Myocyte (in vitro differentiated cells): ENCODE data around the gene ATXN7. TPM values are rescaled to one million over a fixed set of nuclear protein-coding genes. Genes with fewer than 3 reads are reported as not detected.

ENCODE experiments used
- DNase-seq: peaks from one replicate; pipeline ENCODE4 v3.0.0-alpha.2; 2012; ENCODE audit warnings: low read depth
- total RNA-seq: library from RNA; depleted of rRNA; stranded (reverse); fragments of >200 nt; gene quantifications from 2 replicates; pipeline ENCODE4 v1.2.3, GENCODE V29; 2014

ATXN7 gene
- total RNA-seq, 1 donor from 2014 or later, result 8.7 TPM

DNA sequence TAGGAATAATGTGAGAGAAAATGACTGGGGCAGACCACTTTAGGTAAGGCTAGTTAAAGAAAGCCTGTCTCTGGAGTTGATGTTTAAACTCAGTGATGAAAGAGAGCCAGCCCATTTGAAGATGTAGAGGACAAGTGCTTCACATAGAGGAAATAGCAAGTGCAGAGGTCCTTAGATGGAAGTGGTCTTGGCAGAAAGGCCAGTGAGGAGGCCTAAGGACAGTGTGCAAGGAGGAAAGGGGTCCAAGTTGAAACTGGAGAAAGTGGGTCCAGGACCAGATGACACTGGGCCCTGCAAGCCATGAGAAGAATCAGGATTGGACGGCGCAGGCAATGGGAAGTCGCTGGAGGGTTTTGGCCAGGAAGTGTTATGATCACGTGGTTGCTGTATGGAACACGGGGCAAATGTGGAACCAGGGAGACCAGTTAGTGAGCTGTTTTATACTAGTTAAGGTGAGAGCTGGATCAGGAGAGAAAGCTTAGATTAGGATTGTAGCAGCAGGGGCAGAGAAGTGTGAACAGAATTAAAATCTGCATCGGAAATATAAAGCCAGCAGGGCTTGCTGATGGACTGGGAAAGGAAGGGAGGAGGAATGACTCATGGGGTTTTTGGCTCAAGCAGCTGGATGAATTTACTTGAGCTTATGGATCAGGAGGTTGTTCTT is 96.5 kb downstream of the ATXN7 start:
- peak; percentile 59 for DNase-seq

DNA sequence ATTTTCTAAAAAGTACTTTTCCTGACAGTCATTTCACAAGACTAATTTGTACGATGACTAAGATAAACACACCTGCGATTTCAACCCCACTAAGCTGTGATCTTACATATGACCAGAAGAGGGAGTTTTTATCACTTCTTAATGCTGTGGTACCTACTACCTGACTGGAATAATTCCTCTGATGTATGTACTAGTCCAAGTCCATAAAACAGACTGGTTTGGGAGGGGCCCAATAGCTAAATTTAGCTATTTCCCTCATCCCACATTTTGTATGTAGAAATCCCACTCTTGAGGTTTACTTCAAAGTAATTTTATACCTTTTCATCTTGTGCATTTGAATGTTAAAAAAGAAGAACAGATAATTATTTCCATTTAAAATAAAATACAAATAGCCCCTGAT is 98.2 kb downstream of the ATXN7 start:
- DNase-seq, result peak; percentile 42

DNA sequence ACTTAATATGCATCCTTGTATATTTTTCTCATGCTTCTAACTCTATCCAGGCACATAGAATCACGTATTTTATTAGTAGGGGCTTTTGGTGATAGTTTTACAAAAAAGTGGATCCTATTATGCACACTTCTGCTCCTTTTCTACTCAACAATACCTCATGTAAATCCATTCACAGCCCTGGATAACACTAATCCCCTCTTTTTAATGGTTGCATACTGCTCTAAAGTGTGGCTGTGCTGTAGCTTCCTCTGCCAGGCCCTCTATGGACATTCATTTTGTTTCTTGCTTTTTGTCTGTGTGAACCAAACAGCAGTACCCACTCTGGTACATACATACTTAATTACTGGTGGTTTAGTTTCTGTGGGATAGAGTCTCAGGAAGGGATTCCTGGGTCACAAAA is 99.8 kb downstream of the ATXN7 start:
- DNase-seq, result no peak

DNA sequence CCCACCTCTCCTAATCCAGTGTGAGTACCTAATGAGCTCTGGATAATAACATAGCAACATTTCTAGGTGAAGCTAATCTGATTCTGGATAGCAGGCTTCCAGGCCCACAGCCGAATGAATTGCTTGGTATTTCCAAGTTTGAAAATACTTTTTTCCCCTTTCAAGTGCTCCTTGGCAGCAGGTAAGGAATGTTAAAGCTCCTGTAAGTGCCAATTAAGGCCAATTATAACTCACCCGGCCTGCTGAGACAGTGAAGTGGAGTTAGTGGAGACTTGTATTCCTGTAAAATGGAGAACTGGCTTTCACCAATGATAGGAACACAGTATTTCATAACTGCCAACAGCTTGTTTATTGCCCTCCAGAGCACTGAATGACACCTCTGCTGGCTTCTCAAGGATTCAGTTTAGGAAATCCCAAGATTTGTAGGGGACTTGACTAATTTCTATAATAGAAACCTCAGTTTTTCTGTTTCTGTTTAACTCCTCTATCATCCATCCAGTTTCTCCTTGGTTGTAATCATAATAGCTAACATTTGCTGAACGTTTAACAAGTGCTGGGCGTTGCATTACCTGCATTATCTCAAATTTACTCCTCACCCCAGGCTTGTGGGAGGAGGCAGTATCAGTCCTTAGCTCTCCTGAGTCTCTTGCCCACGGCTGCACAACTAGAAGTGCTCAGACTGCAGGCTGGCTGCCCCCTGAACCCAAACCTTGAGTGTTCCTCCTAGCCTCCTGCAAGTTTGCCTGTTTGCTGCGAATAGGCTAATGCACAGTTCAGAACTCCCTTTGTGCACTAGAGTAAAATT is 101.2 kb downstream of the ATXN7 start:
- DNase-seq, result no peak

DNA sequence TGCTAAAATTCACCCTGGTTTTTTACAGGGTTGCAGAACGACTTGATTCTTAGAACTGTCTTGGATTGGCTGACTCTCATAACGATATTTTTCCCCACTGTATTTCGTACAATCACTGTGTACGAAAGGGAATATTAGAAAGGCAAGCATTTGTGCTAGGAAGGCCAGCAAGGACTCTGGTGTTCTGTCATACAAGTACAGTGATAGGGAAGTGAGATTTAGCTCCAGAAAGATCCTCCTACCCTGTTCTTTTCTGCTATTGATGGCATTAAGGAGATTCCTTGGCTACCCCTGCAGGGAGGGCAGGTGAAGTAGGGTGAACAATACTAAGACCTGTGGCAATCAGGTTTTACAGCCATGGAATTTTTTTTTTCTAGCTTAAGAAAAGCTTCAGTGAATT is 102.3 kb downstream of the ATXN7 start:
- DNase-seq, result no peak

DNA sequence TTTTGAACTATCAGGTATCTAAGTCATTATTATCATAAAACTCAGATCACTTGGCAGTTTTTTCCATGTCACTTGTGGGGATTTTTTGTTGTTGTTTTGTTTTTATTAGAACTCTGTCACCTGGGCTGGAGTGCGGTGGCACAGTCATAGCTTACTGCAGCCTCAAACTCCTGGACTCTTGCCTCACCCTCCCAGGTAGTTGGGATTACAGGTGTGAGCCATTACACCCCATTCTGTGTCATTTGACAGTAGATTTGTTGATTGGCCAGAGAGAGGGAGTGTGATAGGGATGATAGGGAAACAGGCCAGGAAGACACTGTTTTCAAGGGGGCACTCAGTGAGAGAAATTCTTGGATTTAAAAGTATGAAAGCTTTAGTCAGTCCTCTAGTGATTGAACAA is 103.2 kb downstream of the ATXN7 start:
- no peak for DNase-seq

DNA sequence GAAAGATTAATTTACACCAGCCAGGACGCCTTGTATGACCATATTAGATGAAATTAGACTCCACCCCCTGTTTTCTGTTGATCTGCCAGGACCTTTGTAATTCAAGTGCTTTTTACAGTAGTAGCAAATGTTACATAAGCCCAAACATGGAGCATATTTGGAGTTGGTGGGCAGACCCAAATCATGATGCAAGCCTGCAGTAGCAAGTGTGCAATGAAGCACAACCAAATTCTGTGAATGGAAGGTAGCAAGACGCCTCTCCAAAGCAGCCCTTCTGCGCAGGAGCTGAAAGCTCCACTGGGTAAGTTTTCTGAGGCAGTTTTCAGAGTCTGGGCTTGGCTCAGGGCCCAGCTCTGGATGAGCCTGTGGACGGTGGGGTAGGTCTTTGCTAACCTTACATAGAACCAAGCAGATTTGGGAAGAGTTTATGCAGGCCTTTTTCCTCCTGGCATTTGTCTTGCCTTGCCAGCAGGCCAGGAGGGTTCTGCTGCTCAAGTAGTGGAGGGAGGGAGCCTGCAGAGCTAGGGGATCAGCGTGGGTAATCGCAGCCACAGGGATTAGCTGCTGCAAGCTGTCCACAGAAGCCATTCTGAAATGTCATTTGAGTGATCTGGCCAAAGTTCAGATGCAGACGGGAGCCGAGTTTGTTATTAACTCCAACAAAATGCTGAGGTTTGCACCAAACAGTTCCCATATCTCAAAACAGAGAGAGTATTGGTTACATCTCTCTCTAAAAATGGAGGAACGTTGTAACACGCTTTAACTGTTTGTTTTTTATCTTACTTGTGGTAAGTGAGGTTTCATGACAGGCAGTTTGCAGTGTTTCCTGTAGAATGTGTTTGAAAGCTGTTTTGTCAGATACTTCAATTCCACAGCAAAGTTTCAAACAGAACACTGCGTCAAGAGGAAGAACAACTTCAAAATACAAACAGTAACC is 104.3 kb downstream of the ATXN7 start:
- DNase-seq, result peak; percentile 60

DNA sequence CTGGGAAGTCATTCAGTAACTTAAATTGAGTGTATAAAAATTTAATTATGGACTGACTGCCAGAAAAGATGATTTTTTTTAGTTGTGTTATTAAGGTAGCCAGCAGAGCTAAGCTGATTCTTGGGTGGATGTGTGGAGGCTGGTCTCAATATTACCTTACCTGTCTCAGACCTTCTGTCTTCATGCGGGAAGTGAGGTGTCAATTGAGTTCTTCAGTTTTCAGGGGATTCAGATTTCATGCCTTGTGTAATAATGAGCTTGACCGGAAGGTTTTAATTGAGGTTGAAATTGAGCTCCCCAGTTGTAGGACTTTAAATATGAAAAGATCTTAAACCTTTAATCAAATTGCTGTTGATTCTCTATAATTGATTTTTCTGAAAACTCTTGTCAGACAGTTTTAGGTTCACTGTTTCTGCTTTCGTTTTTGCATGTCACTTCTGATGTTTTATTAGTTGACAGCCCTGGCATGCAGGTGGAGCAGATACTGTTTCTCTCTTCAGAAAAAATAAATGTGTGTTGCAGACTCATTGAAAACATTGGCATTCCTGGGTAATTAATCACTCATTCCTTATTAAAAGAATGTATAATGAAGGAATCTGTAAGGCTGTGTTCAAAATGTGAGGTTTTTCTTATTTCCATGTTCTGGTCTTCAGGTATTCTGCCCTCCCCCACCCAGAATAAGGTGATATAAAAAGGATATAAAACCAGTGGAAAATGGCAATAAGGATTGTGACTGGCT is 105.1 kb downstream of the ATXN7 start:
- no peak for DNase-seq

DNA sequence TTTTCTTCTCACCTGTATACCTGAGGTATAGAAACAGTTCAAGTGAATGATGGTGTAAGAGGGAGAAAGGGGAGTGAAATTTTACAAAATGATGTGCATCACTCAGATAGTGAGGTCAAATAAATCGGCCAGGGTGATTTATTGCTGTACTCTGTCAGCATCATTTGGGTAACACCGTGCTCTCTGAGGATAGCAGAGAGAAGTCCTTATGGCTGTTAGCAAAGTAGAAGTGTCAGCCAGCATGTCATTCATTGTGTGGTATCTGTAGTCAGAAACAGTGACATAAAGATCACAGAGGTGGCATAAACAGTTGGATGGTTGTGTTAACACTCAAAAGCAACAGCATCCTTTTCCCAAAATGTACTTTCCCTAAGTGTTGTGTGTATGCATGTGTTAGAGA is 106.2 kb downstream of the ATXN7 start:
- DNase-seq, result no peak

DNA sequence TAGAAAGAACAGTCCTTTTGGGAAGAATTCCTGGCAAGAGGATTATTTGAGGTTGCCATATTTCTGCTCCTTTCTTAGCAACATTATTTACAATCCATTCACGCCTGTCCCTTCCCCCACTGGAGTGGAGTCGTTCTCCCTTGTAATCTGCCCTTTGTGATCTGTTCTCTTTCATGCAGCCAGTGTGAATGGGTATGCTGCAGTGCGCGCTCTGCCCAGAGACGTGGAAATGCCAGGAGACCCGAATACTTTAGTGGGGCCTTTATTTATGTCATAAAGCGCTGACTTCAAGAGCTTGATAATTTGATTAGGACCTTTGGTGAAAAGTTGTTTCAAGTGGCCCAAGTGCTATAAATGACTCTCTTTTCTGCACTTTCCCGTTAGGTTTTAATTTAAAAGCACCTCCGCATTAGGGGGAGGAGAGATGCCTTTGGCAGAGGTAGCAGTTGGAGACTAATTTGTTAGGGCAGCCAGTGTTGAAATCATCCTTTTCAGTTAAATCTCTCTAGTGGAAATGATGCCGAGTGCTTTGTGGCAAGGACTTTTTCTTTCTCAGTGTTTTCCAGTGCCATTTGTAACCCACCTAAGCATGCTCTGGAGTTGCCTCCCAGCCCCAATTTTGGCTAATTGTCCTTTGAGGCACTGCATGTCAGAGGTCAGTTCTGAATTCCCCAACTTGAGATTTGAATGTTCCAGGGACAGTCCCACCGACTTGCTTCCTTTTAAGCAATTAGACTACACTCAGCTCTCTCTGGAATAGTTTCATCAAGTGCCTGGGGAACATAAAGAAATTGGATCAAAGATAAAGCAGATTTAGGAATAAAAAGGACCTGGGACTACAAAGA is 107.2 kb downstream of the ATXN7 start:
- DNase-seq, result no peak

DNA sequence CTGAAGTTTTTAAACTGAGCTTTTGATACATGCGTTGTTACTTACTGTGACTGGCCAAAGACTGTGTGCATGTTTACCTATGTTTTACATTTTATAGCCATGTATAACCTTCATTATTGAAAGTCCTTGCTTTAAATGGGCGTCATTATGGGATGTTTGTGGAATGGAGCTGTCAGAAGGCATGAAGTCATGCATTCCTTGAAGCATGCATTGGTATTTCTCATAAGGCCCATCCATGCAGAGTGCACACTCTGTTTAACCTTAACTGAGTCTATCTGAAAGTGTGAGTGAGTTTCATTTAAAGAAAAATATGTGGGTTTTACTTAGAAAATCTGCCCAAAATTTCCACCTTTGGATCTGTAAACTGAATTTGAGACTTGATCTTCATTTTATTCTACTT is 108.5 kb downstream of the ATXN7 start:
- no peak for DNase-seq

DNA sequence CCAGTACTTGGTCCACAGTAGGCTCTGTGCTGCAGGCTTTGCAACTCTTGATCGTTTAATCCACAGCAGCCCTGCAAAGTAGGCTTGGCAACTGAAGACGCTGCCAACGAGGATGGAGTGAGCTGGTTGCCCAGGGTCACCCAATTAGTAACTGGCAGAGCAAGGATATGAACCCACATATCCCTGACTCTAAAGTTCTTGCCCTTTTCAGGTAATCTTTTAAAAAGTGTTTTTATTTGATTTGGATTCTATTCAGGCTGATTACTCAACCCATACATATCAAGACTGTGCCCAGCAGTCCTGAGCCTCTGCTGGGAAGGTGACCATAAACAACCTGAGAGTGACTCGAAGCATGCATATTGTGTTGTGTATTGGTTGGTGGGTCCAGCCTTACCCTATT is 109.3 kb downstream of the ATXN7 start:
- no peak for DNase-seq

DNA sequence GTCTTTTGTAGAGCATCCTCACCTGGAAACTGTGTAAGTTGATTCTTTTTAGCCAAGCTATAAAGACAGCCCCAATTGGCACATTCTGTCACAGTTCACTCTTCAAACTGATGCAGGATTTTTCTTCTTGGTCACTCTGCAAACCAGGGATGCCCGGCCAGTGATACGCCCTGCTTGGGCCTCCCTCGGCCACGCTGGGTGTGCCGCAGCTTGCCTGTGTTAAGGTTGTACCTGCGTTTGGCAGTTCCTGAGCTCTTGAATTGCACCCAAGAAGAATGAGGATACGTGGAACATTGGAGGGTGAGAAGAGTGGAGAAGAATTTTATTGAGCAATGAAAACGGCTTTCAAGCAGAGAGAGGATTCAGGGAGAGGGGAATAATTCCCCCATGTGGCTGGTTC is 109.7 kb downstream of the ATXN7 start:
- no peak for DNase-seq

DNA sequence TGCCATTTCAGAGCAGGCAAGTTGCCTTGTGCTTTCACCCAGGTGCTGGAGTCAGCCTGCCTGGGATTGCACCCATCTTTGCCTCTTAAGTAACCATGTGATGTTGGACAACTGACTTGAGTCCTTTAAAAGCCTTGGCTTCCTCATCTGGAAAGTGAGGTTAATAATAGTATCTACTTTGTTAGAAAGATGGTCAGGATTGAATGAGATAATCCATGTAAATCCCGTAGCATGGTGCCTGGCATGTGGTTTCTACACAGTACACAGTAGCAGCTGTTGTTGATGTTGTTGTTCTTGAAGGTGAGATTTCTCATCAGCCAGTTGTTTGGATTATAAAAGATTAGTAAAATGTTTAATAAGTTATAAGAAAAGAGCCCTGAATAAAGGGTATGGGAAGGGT is 110.8 kb downstream of the ATXN7 start:
- DNase-seq, result peak; percentile 43

DNA sequence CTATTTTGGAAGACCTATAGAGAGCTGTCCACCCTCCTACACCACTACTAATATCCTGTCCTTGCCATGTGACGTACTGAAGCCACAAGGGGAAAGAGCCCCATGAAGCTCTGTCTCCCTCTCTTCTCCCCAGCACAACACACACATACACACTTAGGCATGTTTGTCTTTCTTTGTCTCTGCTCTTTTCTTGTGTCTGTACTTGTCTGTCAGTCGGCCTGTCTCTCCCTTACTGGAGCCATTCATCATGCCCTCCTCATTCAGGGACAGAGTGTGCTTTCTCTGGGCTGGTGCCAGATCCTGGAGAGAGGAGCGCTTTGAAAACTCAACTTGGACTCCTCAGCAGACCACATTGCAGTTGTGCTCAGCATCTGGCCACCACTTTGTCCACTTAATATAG is 112.1 kb downstream of the ATXN7 start:
- DNase-seq, result peak; percentile 67

DNA sequence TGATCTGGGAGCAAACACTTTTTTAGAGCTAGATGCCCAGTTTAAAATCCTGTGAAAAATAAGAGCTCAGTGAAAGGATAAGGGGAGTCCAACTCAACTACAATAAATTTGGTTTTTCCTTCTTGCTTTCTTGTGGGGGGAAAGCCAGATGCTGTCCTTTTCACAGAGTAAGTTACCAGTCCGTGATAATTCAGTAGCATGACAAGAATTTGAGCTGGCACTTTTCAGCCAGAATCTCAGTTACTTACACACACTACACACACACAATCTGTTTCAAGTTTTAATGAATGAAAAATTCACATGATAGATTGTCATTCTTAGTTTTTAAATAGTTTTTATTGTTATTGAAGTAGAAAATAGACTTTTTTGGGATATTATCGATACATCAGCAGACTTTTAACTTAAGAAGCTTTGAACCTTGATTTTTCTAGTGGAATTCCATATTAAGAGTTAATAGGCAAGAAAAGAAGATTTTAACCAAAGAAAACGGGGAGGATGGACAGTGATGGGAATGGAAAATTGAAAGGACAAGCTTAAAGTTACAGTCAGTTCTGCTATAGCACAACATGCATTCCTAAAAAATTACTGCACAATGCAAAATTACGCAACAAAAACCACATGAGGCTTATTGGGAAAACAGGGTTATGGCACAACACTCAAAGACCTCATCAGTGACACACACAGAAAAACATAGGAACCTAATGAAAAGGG is 112.6 kb downstream of the ATXN7 start:
- peak; percentile 65 for DNase-seq

DNA sequence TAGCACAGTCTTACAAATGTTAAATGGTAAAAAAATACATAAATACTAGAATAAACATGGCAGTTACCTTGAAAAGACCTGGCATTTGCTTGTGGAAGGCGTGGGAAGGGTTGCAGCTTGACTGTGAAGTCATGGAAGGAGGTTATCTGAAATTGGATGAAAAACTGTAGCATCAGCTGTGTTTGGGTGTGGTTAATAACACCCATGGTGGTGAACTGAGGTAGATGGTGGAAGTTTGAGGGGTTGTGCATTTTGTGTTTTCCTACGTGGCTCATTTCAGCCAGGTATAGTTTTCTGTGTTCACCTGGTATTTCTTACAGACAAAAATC is 113.2 kb downstream of the ATXN7 start:
- no peak for DNase-seq

DNA sequence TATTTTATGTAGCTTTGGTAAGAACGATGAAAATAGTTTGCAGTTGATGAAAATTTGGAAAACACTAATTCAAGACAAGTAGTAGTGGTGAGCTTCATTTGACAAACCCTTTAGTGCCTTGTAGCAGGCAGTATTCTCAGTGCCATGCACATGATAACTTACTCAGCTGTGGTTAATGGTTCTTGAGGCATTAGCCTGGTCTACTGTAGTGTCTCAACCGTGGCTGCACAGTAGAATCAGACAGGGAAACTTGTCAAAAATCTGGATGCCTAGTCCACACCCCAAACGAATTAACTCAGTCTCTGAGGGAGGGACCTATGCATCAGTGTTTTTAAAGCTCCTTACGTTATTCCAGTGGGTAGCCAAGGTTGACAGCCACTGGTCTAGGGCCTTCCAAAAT is 114.2 kb downstream of the ATXN7 start:
- peak; percentile 41 for DNase-seq

DNA sequence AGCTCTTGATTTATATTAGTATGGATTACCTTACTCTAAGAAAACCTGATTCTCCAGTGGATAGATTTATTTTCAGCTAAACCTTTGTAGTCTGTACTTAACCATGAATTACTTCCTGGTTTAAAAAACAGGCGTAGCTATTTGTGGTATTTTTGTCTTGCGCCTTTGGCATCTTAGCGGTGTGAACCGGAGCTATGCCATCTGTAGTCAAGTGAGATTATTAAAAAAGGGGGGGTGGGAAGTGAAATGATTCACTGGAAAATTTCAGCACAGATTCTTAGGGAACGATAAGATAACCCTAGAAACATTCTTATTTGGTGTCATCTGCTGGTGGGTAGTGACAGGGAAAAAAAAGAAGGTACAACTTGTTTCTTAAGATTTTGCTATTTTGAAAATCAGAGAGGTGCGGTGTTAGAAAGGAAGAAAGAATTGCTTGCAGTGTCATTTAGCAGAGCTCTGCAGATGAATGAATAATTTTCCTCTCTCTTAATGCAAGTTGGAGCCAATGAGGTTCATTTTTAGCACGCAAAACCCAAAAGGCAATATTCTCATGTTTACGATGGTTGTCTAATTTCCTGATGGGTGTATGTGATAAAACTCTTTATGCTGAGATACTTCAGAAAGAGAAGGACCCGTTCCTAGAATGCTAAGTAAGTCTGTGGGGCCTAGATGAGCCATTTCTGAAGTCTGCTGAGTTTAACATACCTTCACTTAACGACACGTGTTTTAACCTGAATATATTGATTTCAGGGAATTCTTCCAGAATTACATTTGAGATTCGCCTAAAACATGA is 115.6 kb downstream of the ATXN7 start:
- DNase-seq, result peak; percentile 65
